GM18870 (cell line): ENCODE measurements around the gene SLC35E2B.
"Not testable (repeated sequence)": the region's sequence is repeated elsewhere in the genome, so short reads cannot be mapped to it uniquely, and the experiment has no call there.

Experiments
- ATAC-seq: cut with Tn5 transposase; IDR thresholded peaks from one replicate; pipeline ENCODE4 v1.9.1; 2021; ENCODE audit warnings: moderate library complexity; ENCODE audit not compliant: unreplicated experiment

SLC35E2B gene

GRCh38 chr1:1692714-1693647 lies at the start of gene SLC35E2B:
Gene SLC35E2B, minus strand, starts transcription at chr1:1692795. Its CDS starts 16,096 bp downstream, at chr1:1676699.
- peak; percentile 76 for ATAC-seq

GRCh38 chr1:1741013-1741412 lies 48.4 kb upstream of the SLC35E2B start:
- not testable (repeated sequence) for ATAC-seq

- not testable (repeated sequence) for ATAC-seq
Observed at GRCh38 chr1:1738799-1739337, 46.3 kb upstream of the SLC35E2B start.

GRCh38 chr1:1737675-1738590 lies 45.3 kb upstream of the SLC35E2B start:
- ATAC-seq, result not testable (repeated sequence)

- no peak for ATAC-seq
Observed at GRCh38 chr1:1732381-1732780, 39.8 kb upstream of the SLC35E2B start.

- no peak for ATAC-seq
Observed at GRCh38 chr1:1730870-1731269, 38.3 kb upstream of the SLC35E2B start.

GRCh38 chr1:1730230-1730629 lies 37.6 kb upstream of the SLC35E2B start:
- ATAC-seq, result not testable (repeated sequence)

- ATAC-seq, result not testable (repeated sequence)
Observed at GRCh38 chr1:1729116-1729816, 36.7 kb upstream of the SLC35E2B start.

GRCh38 chr1:1728308-1729005 lies 35.9 kb upstream of the SLC35E2B start:
- not testable (repeated sequence) for ATAC-seq

GRCh38 chr1:1727131-1727651 lies 34.6 kb upstream of the SLC35E2B start:
- not testable (repeated sequence) for ATAC-seq

GRCh38 chr1:1726088-1726487 lies 33.5 kb upstream of the SLC35E2B start:
- not testable (repeated sequence) for ATAC-seq

- ATAC-seq, result peak; percentile 85
Observed at GRCh38 chr1:1724035-1724864, 31.7 kb upstream of the SLC35E2B start, which contains the start of gene CDK11A. Gene CDK11A, minus strand, starts transcription at chr1:1724357. Its CDS starts 1,539 bp downstream, at chr1:1722818.

GRCh38 chr1:1721201-1721600 lies 28.6 kb upstream of the SLC35E2B start:
- no peak for ATAC-seq

- not testable (repeated sequence) for ATAC-seq
Observed at GRCh38 chr1:1715109-1715883, 22.7 kb upstream of the SLC35E2B start.

- not testable (repeated sequence) for ATAC-seq
Observed at GRCh38 chr1:1707897-1708296, 15.3 kb upstream of the SLC35E2B start.

- ATAC-seq, result not testable (repeated sequence)
Observed at GRCh38 chr1:1707241-1707640, 14.6 kb upstream of the SLC35E2B start.

GRCh38 chr1:1705623-1706022 lies 13.0 kb upstream of the SLC35E2B start:
- ATAC-seq, result not testable (repeated sequence)
